Renal pelvis (tissue), 4 donors: ENCODE data around the gene USP30. TPM values are rescaled to one million over a fixed set of nuclear protein-coding genes. Genes with fewer than 3 reads are reported as not detected.

Experiments
- DNase-seq: peaks from one replicate; pipeline ENCODE4 v3.0.0-alpha.2; 2013
- polyA plus RNA-seq, 3 donors: library from polyadenylated mRNA; unstranded; fragments of 120-200 nt; gene quantifications; one replicate each; pipeline ENCODE4 v1.2.1, GENCODE V29; 2013; ENCODE audit not compliant: insufficient read length in 3 of 3

The USP30 gene
- polyA plus RNA-seq, 3 donors, result 22.3 to 26.8 (median 26.2) TPM

DNA sequence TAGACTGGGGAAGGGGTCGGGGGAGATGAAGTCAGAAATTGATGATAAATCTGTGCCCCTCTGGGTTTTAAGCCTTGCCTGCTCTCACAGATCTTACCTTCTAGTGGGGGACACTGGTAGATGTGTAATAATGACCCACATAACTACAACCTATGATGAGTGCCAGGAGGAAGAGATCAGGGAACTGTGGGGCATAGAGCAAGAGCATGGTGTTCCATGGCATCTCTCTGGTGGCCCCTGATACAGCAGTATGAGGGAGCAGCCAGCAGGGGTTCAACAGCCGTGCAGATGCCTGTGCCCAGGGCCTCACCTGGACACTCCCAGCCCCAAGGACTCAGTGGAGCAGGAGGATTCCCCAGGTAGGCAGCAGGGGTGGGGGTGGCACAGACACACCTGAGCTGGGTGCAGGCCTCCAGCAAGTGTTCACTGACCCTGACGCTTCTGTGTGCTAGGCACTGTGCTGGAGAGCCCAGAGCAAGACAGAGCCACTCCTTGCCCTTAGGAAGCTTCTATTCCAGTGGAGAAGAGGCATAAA lies 69.0 kb downstream of the USP30 start:
- no peak for DNase-seq

- no peak for DNase-seq
These were observed 72.7 kb downstream of the USP30 start for GRCh38 chr12:109124878-109125648.

- no peak for DNase-seq
These were observed 73.4 kb downstream of the USP30 start for GRCh38 chr12:109125791-109126190.

DNA sequence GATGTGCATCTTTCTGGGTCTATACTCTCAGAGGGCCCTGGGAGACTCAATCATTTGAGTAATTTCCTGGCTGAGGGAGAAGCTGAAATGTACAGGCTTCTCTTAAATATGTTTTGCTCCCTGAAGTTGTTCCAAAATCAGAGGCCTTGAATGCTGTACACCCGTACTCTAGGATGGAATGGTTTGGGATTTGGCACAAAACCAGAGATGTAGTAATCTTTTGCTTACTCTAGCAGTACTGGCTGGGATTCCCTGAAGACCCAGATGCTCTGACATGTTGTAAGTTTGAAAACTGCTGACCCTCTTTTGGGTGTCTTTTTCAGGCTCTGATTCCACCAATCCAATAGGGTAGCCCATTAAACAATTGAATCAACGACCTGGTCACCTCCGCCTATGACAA lies 74.4 kb downstream of the USP30 start:
- no peak for DNase-seq

GRCh38 chr12:109127533-109128242 lies 75.3 kb downstream of the USP30 start:
- no peak for DNase-seq

DNA sequence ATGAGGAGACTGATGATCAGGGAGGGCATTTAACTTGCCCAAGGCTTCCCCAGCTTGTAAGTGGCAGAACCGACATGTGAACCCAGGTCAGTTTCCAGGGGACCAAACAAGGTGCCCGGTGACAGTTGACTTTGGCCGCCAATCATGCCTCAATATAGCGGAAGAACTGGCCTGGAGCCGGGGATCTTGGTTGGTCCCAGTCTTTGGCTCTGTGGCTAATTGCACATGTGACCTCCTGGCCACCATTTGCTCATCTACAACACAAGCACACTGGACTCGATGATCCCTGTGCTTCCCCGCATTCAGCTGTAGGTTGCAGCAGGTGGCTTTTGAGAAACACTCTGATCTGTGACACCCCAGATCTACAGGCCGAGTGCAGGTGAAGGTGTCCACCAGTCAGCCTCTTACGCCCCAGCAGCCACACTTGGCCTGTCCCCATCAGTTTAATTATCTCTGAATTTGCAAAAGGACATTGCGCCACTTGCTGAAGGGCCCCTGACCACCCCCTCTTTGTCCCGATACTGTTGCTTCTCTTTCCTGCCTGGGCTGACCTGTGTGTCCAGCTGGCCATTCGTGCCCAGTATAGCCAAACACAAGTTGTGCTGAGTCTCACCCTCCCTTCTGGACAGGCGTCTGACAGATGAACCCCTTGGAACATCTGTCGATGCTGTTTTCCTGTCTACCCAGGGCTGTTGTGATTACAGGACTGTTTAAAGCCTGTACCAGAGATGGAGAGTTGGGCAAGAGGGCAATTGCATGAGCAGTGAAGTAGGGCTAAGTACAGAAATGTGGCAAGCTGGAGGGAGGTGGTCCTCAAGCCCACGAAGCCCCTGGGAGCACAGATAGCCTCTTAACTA lies 78.1 kb downstream of the USP30 start:
- no peak for DNase-seq

DNA sequence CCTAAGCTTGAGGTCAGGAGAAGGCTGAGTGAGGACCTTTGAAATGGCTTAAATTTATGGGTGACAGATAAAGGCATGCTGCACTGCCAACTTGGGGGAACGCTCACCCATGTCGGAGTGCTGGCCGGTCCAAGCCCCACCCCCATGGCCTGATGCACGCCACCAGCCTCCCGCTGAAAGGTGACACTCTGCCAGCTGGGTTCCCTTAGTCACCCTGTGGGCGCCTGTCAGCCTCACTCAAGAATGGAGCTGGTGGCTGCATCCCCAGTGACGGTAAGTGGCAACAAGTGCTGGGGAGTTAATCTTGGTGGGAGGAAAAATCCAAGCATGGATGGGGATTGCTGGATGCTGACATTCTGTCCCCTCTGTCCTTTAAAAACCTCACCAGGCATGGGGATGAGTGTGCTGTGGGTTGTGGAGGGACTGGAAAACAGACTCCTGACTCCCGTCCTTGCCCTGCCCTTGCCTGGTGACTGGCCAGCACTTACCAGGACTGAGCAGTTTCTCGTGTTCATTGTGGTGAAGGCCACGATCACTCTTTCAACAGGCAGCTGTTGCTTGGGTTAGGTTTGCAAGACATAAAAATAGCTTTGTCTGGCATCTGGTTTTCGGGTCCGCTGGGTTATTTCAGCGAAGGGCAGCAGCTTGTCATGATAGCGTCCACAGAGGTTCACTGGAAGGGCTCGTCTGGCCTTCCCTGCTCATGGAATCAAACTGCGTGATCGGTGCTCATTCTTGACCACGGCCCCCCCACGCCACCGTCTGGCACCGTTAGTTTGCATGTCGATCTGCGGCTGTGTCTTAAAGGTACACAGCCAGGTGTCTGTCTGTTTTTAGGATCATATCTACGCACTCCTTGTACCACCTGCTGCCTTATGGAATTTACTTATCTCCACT lies 79.0 kb downstream of the USP30 start:
- peak; percentile 62 for DNase-seq

GRCh38 chr12:109134186-109134917 lies 82.0 kb downstream of the USP30 start:
- DNase-seq, result no peak

GRCh38 chr12:109137055-109137454 lies 84.7 kb downstream of the USP30 start:
- no peak for DNase-seq

Other genes starting within 250 kb of the USP30 start
- gene SSH1, start 195.0 kb upstream of the USP30 start, polyA plus RNA-seq, result 10 to 100 TPM; 18.2 to 28.2 (median 22.3) TPM
- 1 to 10 TPM in 2 of 3 donors, under 1 TPM in 1; 0.60 to 1.5 (median 1.2) TPM for gene DAO, start 172.5 kb upstream of the USP30 start, polyA plus RNA-seq
- under 1 TPM; 0.04 to 0.16 (median 0.12) TPM for gene SVOP, start 31.5 kb upstream of the USP30 start, polyA plus RNA-seq
- gene ALKBH2, start 40.9 kb downstream of the USP30 start, polyA plus RNA-seq, result 10 to 100 TPM; 34.0 to 37.6 (median 34.3) TPM
- gene UNG, start 45.0 kb downstream of the USP30 start, polyA plus RNA-seq, result 10 to 100 TPM; 67.5 to 71.9 (median 71.8) TPM
- 10 to 100 TPM; 14.8 to 28.0 (median 26.3) TPM for gene ACACB, start 64.0 kb downstream of the USP30 start, polyA plus RNA-seq